Measurements from ENCODE around the gene KATNB1.

- TF ChIP-seq POLR2A (IDR thresholded peaks at IDR 0.05; ENCODE audit: borderline replicate concordance, extremely low read depth, insufficient read depth, insufficient read length) (no peak), CTCF (IDR thresholded peaks at IDR 0.05 in 2 of 3, conservative IDR thresholded peaks at IDR 0.05 in 1 of 3; ENCODE audit: borderline replicate concordance in 1 of 3, insufficient read depth in 1 of 3, low read depth in 2 of 3, low read length in 2 of 3) (no peak), ELF1 (IDR thresholded peaks at IDR 0.05; ENCODE audit: borderline replicate concordance, low read depth) (no peak)
These were observed 50.4 kb downstream of the KATNB1 start for GRCh38 chr16:57785924-57786323.
